Measurements from ENCODE around the gene DISC1. TPM values are rescaled to one million over a fixed set of nuclear protein-coding genes. Genes with fewer than 3 reads are reported as not detected.
"Not testable (repeated sequence)": the region's sequence is repeated elsewhere in the genome, so short reads cannot be mapped to it uniquely, and the experiment has no call there.

The DISC1 gene
- total and polyA plus RNA-seq, 7 donors, result 1.2 to 14.1 (median 5.8) TPM

- no peaks in the 10 kb centered on the region for H3K4me1 ChIP-seq
- no peaks in the 10 kb centered on the region for H3K9me3 ChIP-seq
- 71 to 97% methylated on average over 5 of the region's 5 CpGs for WGBS, 2 donors
- no peak overlapping the region for H3K4me3 ChIP-seq
- no peaks in the 10 kb centered on the region for H3K27me3 ChIP-seq
- no peaks in the 10 kb centered on the region for H3K36me3 ChIP-seq
- H3K27ac ChIP-seq, result no peak overlapping the region
- intact Hi-C loops (cut with DNase I), result no loop called here
- no peak for DNase-seq
- TF ChIP-seq CTCF (IDR thresholded peaks at IDR 0.05), result no peak
- no peak for TF ChIP-seq EP300 (IDR thresholded peaks at IDR 0.05)
- TF ChIP-seq POLR2A (IDR thresholded peaks at IDR 0.05), result no peak
- no peak for TF ChIP-seq POLR2AphosphoS5 (IDR thresholded peaks at IDR 0.05)
Observed at GRCh38 chr1:231724041-231724440, 97.5 kb downstream of the DISC1 start.

- no peaks in the 10 kb centered on the region for H3K4me1 ChIP-seq
- H3K9me3 ChIP-seq, result no peaks in the 10 kb centered on the region
- no peak overlapping the region for H3K27ac ChIP-seq
- DNase-seq, result no peak
- intact Hi-C loops (cut with DNase I), result no loop called here
- 79 to 89% methylated on average over 13 of the region's 13 CpGs for WGBS, 2 donors
- TF ChIP-seq EP300 (IDR thresholded peaks at IDR 0.05) (no peak), POLR2A (IDR thresholded peaks at IDR 0.05) (no peak), POLR2AphosphoS5 (IDR thresholded peaks at IDR 0.05) (no peak), CTCF (IDR thresholded peaks at IDR 0.05) (no peak)
- no peak overlapping the region for H3K4me3 ChIP-seq
- H3K27me3 ChIP-seq, result no peaks in the 10 kb centered on the region
- no peaks in the 10 kb centered on the region for H3K36me3 ChIP-seq
Observed at GRCh38 chr1:231724876-231725647, 98.5 kb downstream of the DISC1 start.

- no peaks in the 10 kb centered on the region for H3K36me3 ChIP-seq
- H3K27ac ChIP-seq, result no peak overlapping the region
- intact Hi-C loops (cut with DNase I), result no loop called here
- no peaks in the 10 kb centered on the region for H3K9me3 ChIP-seq
- no peaks in the 10 kb centered on the region for H3K27me3 ChIP-seq
- 82 to 93% methylated on average over 2 of the region's 2 CpGs for WGBS, 2 donors
- no peak overlapping the region for H3K4me3 ChIP-seq
- no peak for TF ChIP-seq EP300 (IDR thresholded peaks at IDR 0.05)
- no peak for TF ChIP-seq CTCF (IDR thresholded peaks at IDR 0.05)
- TF ChIP-seq POLR2AphosphoS5 (IDR thresholded peaks at IDR 0.05), result no peak
- no peaks in the 10 kb centered on the region for H3K4me1 ChIP-seq
- DNase-seq, result no peak
Observed at GRCh38 chr1:231727171-231727570, 100.6 kb downstream of the DISC1 start.

- WGBS, 2 donors, result 81 to 88% methylated on average over 3 to 4 of the region's 4 CpGs
Observed at GRCh38 chr1:231728987-231729386, 102.4 kb downstream of the DISC1 start.

GRCh38 chr1:231729544-231729943 lies 103.0 kb downstream of the DISC1 start:
- TF ChIP-seq POLR2AphosphoS5 (IDR thresholded peaks at IDR 0.05) (no peak), POLR2A (IDR thresholded peaks at IDR 0.05) (no peak), EP300 (IDR thresholded peaks at IDR 0.05) (no peak), CTCF (IDR thresholded peaks at IDR 0.05) (no peak)
- Histone ChIP-seq H3K27me3 (no peaks in the 10 kb centered on the region), H3K36me3 (no peaks in the 10 kb centered on the region), H3K4me3 (no peak overlapping the region), H3K27ac (no peak overlapping the region), H3K4me1 (no peaks in the 10 kb centered on the region), H3K9me3 (no peaks in the 10 kb centered on the region)
- intact Hi-C loops (cut with DNase I), result no loop called here
- 0 to 62% methylated on average over 1 of the region's 1 CpG for WGBS, 2 donors
- DNase-seq, result no peak

More at GRCh38 chr1:231728987-231729386, 102.4 kb downstream of the DISC1 start:
- DNase-seq; intact Hi-C loops (cut with DNase I); H3K4me3 ChIP-seq; H3K4me1 ChIP-seq; H3K27ac ChIP-seq; H3K36me3 ChIP-seq; H3K27me3 ChIP-seq; H3K9me3 ChIP-seq: not testable (repeated sequence)
